GM06990 (cell line): ENCODE measurements around the gene FXYD1.
"Not testable (repeated sequence)": the region's sequence is repeated elsewhere in the genome, so short reads cannot be mapped to it uniquely, and the experiment has no call there.

Source experiments
- DNase-seq: peaks from one replicate; pipeline ENCODE4 v3.0.0-alpha.2; 2011; ENCODE audit not compliant: insufficient read length; ENCODE audit errors: extremely low read depth
- H3K27me3 ChIP-seq: replicated peaks from 2 replicates; pipeline ENCODE4 v1.6.0; 2011; ENCODE audit warnings: low read length; ENCODE audit not compliant: control insufficient read depth, insufficient read depth
- H3K36me3 ChIP-seq: 2 replicates; pipeline ENCODE4 v1.5.1; 2011; ENCODE audit warnings: low read length; ENCODE audit not compliant: control insufficient read depth, insufficient read depth
- H3K4me3 ChIP-seq: replicated peaks from 2 replicates; pipeline ENCODE4 v1.5.1; 2011; ENCODE audit warnings: low read depth, mild to moderate bottlenecking, control low read depth, low read length
- TF ChIP-seq, protein P1 (sequence below): IDR thresholded peaks from 2 replicates; pipeline ENCODE4 v1.5.1; 2011; ENCODE audit warnings: low read length, control low read depth, mild to moderate bottlenecking, inconsistent platforms; ENCODE audit not compliant: insufficient read depth, poor library complexity, severe bottlenecking

The FXYD1 gene

GRCh38 chr19:35151273-35152065, 12.8 kb downstream of the FXYD1 start:
- TF ChIP-seq, protein P1, sequence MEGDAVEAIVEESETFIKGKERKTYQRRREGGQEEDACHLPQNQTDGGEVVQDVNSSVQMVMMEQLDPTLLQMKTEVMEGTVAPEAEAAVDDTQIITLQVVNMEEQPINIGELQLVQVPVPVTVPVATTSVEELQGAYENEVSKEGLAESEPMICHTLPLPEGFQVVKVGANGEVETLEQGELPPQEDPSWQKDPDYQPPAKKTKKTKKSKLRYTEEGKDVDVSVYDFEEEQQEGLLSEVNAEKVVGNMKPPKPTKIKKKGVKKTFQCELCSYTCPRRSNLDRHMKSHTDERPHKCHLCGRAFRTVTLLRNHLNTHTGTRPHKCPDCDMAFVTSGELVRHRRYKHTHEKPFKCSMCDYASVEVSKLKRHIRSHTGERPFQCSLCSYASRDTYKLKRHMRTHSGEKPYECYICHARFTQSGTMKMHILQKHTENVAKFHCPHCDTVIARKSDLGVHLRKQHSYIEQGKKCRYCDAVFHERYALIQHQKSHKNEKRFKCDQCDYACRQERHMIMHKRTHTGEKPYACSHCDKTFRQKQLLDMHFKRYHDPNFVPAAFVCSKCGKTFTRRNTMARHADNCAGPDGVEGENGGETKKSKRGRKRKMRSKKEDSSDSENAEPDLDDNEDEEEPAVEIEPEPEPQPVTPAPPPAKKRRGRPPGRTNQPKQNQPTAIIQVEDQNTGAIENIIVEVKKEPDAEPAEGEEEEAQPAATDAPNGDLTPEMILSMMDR: no peak
- Histone ChIP-seq H3K4me3 (no peak overlapping the region), H3K27me3 (no peaks in the 10 kb centered on the region), H3K36me3 (no peaks in the 10 kb centered on the region)
- no peak for DNase-seq

DNA sequence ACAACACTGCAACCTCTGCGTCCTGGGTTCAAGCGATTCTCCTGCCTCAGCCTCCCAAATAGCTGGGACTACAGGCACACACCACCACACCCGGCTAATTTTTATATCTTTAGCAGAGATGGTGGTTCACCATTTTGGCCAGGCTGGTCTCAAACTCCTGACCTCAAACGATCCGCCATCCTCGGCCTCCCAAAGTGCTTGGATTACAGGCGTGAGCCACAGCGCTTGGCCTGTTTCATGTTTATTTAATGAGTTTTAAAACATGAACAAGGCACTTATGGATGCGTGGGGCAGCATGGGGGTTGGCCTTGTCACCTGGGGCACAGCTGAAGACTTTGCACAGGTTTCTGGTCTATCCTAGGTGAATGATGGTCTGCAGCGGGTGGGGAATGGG, 14.5 kb downstream of the FXYD1 start:
- H3K36me3 ChIP-seq, DNase-seq, H3K4me3 ChIP-seq, H3K27me3 ChIP-seq: not testable (repeated sequence)

GRCh38 chr19:35153701-35154524, 15.3 kb downstream of the FXYD1 start:
- peak; percentile 62 for DNase-seq
- Histone ChIP-seq H3K27me3 (no peaks in the 10 kb centered on the region), H3K4me3 (peak overlapping the region; percentile 78), H3K36me3 (peaks cover 6% of the 10 kb centered on the region)
- TF ChIP-seq, protein P1: peak; percentile 69

DNA sequence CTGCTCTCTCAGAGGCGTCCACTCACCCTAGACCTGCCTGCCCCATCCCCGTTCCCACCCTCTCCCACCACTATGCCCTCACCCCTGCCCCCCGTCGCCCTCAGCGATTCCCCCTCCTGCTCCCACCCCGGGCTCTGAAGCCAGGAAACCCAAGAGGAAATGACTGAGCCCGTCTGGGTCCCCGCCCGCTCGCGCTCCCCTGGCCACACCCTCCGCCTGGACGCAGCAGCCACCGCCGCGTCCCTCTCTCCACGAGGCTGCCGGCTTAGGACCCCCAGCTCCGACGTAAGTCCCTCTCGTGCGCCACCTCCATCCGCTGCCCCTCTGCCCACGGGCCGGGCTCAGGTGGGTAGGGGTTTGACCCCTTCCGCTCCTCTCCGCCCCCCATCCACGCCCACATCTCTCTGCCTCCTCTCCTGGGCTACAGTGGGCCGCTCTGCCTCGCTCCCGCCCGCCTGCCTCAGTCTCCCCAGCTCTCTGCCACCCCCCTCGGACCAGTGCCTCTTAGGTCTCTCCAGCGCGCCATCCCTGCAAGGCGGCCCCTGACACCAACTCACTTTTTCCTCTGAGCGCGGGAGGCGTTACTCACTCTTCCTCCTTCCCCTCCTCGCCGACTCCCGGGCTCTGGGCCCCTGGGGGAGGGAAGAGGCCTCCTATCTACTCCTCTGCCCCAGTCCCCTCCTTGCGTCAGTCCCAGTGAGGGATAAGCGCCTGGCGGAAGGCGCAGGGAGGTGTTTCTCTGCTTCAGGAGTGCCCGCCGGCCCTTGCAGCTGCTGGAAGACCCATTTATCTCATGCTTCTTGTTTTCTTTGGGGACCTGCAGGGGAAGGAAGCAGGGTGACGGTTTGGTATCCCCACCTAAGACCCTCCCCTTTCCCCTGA, 16.1 kb downstream of the FXYD1 start, which contains the start of gene FXYD5:
FXYD5 (plus strand) TSS at position 211 of the 882 bp plus-strand sequence. CDS start 816 bp downstream, outside the sequence.
- no peaks in the 10 kb centered on the region for H3K27me3 ChIP-seq
- TF ChIP-seq, protein P1: no peak
- DNase-seq: peak; percentile 62
- peaks cover 11% of the 10 kb centered on the region for H3K36me3 ChIP-seq
- H3K4me3 ChIP-seq: peak within 1 kb of the TSS; percentile 78

DNA sequence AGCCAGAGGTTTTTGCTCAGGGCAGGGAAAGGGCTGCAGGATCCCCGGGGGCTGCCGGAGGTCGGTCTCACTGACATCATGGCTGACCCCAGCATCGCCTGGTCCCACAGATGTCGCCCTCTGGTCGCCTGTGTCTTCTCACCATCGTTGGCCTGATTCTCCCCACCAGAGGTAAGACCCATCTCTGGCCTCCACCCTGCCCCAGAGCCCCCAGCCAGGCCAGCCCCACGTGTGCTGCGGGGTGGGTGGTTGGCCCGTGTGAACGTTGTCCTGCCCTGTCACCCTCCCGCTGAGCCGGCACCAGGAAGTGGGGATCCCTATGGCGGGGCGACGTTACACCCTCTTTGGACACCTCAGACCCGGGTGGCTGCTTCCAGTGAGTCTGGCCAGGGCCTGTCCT, 16.8 kb downstream of the FXYD1 start:
- peaks cover 12% of the 10 kb centered on the region for H3K36me3 ChIP-seq
- H3K4me3 ChIP-seq: peak overlapping the region; percentile 78
- TF ChIP-seq, protein P1: no peak
- H3K27me3 ChIP-seq: no peaks in the 10 kb centered on the region
- peak; percentile 48 for DNase-seq
